ENCODE measurements around the gene PLCB2.

PLCB2 gene

DNA sequence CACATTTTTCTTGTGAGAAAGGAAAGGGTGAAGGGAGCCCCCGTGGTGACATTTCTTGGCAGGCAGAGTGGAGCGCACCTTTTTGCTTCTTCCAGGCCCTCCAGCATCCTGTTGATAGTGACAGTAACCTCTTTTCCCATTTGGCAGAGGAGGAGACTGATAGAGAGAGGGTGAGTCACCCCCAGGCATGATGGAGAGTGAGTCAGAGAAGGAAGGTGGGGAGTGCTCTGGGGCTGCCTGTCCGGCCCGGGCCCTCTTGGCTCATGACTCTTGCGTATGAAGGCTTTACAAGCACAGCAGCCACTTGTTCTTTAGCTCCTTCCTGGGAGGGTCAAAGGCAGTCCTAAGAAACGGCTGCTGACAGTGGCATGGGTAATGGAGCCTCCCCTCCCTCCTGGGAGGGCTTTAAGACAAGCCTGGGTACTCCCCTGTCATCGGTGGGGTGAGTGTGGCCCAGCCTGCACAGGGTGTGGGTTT is 40.9 kb downstream of the PLCB2 start:
- no peak for DNase-seq

DNA sequence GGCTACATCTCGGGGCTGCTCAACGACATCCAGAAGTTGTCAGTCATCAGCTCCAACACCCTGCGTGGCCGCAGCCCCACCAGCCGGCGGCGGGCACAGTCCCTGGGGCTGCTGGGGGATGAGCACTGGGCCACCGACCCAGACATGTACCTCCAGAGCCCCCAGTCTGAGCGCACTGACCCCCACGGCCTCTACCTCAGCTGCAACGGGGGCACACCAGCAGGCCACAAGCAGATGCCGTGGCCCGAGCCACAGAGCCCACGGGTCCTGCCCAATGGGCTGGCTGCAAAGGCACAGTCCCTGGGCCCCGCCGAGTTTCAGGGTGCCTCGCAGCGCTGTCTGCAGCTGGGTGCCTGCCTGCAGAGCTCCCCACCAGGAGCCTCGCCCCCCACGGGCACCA is 41.9 kb downstream of the PLCB2 start:
- DNase-seq, result no peak

GRCh38 chr15:40265355-40265754 is 42.4 kb downstream of the PLCB2 start:
- no peak for DNase-seq

- DNase-seq, result no peak
Measured at GRCh38 chr15:40264321-40265153, 43.2 kb downstream of the PLCB2 start.

DNA sequence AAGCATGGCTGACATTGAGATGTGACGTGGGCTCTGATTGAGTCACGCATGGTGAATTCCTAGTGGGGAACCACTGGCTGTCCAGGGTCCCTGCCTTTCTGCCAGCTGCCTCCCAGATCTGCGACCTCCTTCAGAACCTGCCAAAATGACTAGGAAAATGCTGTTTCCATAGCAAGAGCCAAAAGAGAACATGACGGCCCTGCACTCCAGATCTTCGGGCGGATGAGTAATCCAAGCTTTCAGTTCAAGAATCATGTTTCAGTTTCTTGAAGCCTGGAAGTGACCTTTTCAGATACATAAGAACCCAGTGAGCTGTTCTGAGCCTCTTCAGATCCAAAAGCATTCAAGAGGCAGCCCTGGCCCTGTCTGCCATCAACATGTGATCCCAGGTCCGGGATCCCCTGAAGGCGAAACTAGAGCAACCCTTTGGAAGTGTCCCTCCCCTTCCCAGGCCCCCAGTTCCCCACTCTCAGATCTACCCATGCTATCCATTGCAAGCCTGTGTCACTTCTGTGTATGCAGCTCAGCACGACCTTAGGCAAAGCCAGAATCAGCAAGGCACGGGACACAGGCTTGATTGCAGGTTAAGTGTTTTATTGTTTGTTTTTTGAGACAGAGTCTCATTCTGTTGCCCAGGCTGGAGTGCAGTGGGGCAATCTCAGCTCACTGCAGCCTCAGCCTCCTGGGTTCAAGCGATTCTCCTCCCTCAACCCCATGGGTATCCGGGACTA is 44.5 kb downstream of the PLCB2 start:
- no peak for DNase-seq

GRCh38 chr15:40259021-40259420 is 48.7 kb downstream of the PLCB2 start:
- DNase-seq, result no peak

DNA sequence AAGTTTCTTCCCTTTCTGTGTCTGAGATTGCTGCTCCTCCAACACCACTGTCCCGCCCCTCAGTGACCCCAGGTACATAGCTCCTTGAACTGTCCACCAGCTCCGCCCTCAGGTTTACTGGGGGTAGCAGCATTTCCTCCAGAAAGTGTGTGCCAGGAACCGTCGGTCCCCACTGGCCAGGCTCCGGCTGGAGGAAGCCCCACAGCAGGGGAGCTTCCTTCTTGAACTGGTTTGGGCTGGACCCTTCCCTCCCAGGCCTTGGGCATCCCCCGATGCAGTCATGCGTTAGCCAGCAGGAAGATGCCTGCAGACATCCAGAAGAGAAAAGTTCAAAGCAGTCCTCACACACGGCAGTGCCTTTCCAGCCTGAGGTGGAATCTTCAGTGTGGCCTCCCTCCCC is 49.2 kb downstream of the PLCB2 start:
- DNase-seq, result no peak

GRCh38 chr15:40257656-40258450 is 49.9 kb downstream of the PLCB2 start:
- no peak for DNase-seq

GRCh38 chr15:40256638-40257235 is 51.0 kb downstream of the PLCB2 start:
- no peak for DNase-seq

DNA sequence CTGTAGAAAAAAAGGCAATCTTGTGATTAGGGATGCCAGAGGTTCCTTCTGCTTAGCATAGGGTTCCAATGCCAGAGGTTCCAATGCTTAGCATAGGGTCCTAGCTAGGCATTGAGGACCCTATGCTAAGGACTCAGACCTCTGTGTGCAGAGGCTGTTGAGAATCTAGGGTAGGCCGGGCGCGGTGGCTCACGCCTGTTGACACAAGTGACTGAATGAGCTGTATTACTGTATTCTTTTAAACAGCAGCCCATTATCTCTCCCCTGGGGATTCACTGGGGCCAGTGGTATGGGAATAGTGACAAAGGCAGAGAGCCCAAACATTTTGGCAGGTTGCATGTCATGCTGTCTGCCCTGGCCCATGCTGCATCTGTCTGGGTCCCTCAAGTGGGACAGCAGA is 52.7 kb downstream of the PLCB2 start:
- DNase-seq, result no peak

DNA sequence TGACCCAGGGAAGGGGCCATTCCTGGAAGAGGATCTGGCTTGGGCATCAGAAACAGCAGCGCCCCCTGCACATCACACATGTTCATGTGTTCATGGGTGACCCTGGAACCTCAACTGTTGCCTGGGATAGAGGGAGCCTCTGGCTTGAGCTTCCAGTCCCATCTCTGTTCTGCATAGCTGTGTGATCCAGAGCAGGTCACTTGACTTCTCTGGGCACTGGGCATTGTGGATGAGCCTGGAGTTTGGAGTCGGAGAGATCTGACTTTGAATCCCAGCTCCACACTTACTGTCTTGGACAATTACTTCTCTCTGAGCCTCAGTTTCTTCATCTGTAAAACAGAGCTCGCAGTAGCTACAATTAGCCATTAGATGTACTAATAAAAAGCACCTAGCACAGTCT is 53.3 kb downstream of the PLCB2 start:
- no peak for DNase-seq

GRCh38 chr15:40253167-40253790 is 54.5 kb downstream of the PLCB2 start:
- no peak for DNase-seq

- DNase-seq, result no peak
Measured at GRCh38 chr15:40252438-40253166, 55.1 kb downstream of the PLCB2 start.

- DNase-seq, result no peak
Measured at GRCh38 chr15:40252141-40252437, 55.6 kb downstream of the PLCB2 start.

DNA sequence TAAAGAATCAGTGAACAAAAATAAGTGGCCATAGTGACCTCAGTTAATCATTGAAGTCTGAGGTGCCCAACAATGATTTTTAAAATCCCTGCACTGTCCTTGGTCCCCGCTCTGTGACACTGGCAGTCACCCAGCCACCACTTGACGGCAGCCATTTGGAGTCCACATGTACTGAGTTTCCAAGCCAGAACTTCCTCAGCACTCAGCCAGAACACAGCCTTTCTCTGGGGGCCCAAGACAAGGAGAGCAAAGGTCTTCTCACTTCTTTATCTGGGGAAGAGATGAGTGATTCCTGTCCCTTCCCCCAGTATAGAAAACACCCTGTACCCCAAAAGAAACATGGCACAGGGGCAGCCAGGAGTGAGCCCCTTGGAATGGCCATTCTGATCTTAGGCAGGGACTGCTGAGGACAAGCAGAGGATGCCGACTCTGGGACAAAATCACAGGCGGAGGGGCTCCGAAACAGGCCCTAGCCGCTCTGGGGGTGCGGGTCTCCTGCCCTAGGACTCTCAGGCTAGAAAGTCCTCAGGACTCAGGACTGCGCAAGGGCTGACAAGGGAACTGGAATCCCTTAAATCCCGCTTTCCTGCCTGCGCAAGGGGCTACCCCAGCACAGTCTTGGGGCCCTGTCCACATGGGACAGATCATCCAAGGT is 56.1 kb downstream of the PLCB2 start:
- no peak for DNase-seq

DNA sequence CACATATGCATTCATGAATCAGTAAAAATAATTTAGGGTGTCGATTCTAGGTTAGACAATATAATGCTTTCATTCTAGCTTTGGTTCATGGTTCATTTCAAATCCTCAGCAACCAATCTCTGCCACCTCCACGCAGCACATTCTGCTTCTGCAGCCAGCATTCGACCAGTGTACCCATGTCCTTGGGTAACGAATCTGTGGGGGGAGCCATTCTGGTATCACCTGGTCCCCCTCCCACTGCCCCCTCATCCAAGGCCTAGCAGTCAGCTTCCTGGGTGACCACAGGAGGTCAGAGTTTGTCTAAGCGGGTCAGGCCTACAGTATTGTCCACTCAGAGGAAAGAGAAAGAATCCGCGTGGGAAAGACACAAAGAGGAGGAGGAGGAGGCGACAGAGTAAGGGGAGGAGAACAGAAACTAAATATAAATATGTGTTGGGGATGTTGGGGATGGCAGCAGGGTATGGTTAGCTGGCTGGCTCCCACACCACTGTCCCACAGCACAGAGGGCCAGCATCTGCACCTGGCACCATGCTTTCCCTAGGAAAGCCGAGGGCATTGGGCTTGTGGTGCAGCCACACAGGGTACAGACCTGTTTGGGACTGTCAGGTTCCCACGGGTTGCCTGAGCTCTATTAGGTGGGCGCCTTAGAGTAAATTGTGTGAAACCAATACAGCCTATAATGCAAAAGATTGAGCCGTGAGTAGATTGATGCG is 56.8 kb downstream of the PLCB2 start:
- no peak for DNase-seq

DNA sequence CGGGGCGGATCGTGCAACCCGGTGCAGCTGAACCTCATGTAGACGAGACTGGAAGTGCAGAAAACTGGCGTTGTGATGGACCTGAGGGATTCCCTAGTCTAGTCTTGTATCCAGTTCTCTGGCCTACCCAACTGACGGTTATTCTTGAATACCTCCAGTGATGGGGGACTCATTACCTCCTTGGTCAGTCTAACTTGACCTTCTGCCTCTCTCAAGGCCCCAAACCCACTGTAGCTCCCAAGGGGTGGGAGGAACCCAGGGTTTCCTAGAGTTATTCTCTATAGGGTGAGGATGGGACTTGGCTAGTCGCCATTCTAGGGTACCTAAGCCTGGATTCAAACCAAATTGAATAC is 57.5 kb downstream of the PLCB2 start:
- no peak for DNase-seq

DNA sequence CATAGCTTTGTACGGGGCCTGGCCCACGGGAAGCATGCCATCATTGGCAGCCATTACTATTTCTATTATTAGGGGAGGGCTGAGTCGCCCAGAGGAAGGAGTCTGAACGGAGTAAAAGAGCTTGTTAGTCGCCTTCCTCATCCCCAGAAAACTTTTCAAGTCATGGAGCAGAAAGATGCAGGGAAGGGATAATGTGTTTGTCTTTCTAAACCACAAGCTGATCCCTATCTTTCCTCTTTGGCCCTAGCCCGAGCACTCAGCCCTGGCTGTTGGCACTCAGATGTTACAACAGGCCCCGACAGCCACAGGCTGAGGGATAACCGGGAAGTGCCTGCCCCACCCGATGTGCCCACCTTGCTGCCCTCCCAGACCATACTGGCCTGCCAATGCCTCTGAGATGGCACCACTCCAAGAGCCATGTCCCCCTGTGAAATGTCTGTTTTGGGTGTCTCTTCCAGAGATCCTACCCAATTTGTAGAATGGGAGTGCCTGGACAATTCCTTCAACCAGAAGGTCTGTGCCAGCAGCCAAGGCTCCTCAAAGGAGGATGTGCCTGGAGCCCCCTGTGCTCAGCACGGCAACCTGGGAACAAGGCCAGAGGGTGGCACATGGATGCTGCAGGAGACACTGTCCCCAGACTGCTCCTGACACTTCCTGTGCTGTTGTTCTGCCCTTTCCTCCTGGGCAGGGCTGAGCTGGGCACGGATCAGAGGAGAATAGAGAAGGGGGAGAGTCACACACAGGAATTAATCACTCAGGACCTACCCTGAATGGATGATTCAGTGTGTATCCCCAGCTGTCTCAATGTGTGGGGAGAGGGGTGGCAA is 58.0 kb downstream of the PLCB2 start:
- DNase-seq, result no peak

DNA sequence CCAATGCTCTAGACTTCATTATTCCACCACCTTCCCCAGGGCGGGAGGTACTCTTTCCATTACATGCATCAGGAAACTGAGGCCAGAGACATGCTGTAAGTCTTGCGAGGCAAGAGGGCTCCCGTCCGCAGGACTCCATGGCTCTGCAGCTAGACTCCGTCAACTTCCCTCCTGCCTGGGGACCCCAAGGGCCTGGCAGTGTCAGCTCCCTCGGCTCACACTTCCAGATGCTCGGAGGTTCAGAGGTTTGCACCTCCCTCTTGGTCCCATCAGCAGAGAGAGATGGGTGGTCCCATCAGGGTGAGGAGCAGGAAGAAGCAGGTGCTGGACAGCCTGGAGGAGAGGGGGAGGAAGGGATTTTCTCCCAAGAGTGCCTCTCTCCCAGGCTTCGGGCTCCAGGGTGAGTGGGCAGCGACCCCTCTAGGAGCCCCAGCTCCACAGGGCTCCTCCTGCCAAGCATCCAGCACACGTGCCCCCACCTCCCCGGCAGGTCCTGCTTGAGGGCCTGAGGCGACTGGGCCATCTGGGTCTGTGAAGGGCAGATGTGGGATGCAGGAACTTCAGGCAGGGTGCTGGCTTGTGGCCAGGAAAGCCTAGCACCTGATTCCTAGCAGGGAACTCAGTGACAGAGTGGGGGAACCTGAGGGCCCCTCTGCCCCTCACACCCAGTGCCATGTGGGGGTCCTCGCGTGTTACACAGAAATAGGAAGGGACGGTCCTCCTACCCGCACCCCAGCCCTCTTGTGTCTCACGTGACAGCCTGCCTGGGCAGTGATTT is 59.5 kb downstream of the PLCB2 start:
- no peak for DNase-seq
